Measurements from ENCODE around the gene FAM177B.
A peak's percentile ranks its signal among the peaks of the same experiment; 100 is the strongest.

Gene FAM177B

GRCh38 chr1:222736972-222737371 lies at the start of gene FAM177B:
Gene FAM177B, plus strand, starts transcription at chr1:222737202. Its CDS starts 9,344 bp downstream, at chr1:222746546.
- DNase-seq (ENCODE audit: low read depth), result peak; percentile 13

- no peak for DNase-seq (ENCODE audit: low read depth)
These were observed 46.0 kb upstream of the FAM177B start for GRCh38 chr1:222691016-222691415.

- no peak for DNase-seq (ENCODE audit: low read depth)
These were observed 42.1 kb upstream of the FAM177B start for GRCh38 chr1:222694927-222695326.

- DNase-seq (ENCODE audit: low read depth), result no peak
These were observed 40.3 kb upstream of the FAM177B start for GRCh38 chr1:222696741-222697140.

GRCh38 chr1:222697203-222697602 lies 39.8 kb upstream of the FAM177B start:
- DNase-seq (ENCODE audit: low read depth), result no peak

- DNase-seq (ENCODE audit: low read depth), result no peak
These were observed 39.2 kb upstream of the FAM177B start for GRCh38 chr1:222697826-222698225.

- no peak for DNase-seq (ENCODE audit: low read depth)
These were observed 34.8 kb upstream of the FAM177B start for GRCh38 chr1:222702210-222702609.

GRCh38 chr1:222704260-222704659 lies 32.7 kb upstream of the FAM177B start:
- no peak for DNase-seq (ENCODE audit: low read depth)

GRCh38 chr1:222706815-222707214 lies 30.2 kb upstream of the FAM177B start:
- DNase-seq (ENCODE audit: low read depth), result no peak

- DNase-seq (ENCODE audit: low read depth), result peak; percentile 2
These were observed 27.3 kb upstream of the FAM177B start for GRCh38 chr1:222709700-222710153.

GRCh38 chr1:222711319-222712252 lies 25.4 kb upstream of the FAM177B start:
- DNase-seq (ENCODE audit: low read depth), result peak; percentile 93

- DNase-seq (ENCODE audit: low read depth), result peak; percentile 87
These were observed 24.5 kb upstream of the FAM177B start, which contains the start of the genes AIDA and BROX for GRCh38 chr1:222712253-222713090. Gene AIDA, minus strand, starts transcription at chr1:222712491. Its CDS starts 174 bp downstream, at chr1:222712317. Gene BROX, plus strand, starts transcription at chr1:222712564. Its CDS starts 3,136 bp downstream, at chr1:222715700.

- peak; percentile 94 for DNase-seq (ENCODE audit: low read depth)
These were observed 23.7 kb upstream of the FAM177B start for GRCh38 chr1:222713091-222713961.

- no peak for DNase-seq (ENCODE audit: low read depth)
These were observed 20.6 kb upstream of the FAM177B start for GRCh38 chr1:222716393-222716792.

- no peak for DNase-seq (ENCODE audit: low read depth)
These were observed 8.3 kb upstream of the FAM177B start for GRCh38 chr1:222728746-222729145.

GRCh38 chr1:222730866-222731265 lies 6.1 kb upstream of the FAM177B start:
- no peak for DNase-seq (ENCODE audit: low read depth)

GRCh38 chr1:222732216-222733159 lies 4.5 kb upstream of the FAM177B start:
- no peak for DNase-seq (ENCODE audit: low read depth)

- no peak for DNase-seq (ENCODE audit: low read depth)
These were observed 2.3 kb upstream of the FAM177B start for GRCh38 chr1:222734740-222735139.

- no peak for DNase-seq (ENCODE audit: low read depth)
These were observed 532 bp upstream of the FAM177B start for GRCh38 chr1:222736470-222736869.

- no peak for DNase-seq (ENCODE audit: low read depth)
These were observed 2.5 kb downstream of the FAM177B start for GRCh38 chr1:222739465-222739864.

Data from ELR (cell line).